Neural cell (in vitro differentiated cells): Measurements from ENCODE around the gene CRKL. TPM values are rescaled to one million over a fixed set of nuclear protein-coding genes. Genes with fewer than 3 reads are reported as not detected.

Experiments used
- H2AFZ ChIP-seq: fragments of 200-600, 300-800 bp; sonication (generic), shearing (Covaris generic); 2 replicates; pipeline ENCODE4 v1.6.0; 2014; ENCODE audit warnings: low read depth, mild to moderate bottlenecking, antibody characterized with exemption, low read length, moderate library complexity
- H3F3A ChIP-seq: fragments of 200-600 bp; shearing (Covaris generic); 2 replicates; pipeline ENCODE4 v1.6.1; 2016; ENCODE audit warnings: mild to moderate bottlenecking, moderate library complexity, mixed read lengths, antibody characterized with exemption, low read length; ENCODE audit not compliant: insufficient read depth, poor library complexity, severe bottlenecking
- H3K27ac ChIP-seq: fragments of 200-600, 300-800 bp; sonication (generic), shearing (Covaris generic); 2 replicates; pipeline ENCODE4 v1.5.1; 2014; ENCODE audit warnings: mild to moderate bottlenecking, low read length, moderate library complexity
- H3K27me3 ChIP-seq: fragments of 300-800, 200-600 bp; sonication (generic), shearing (Covaris generic); 2 replicates; pipeline ENCODE4 v1.6.0; 2014; ENCODE audit warnings: mild to moderate bottlenecking, low read depth, low read length, moderate library complexity; ENCODE audit not compliant: insufficient read depth
- H3K36me3 ChIP-seq: fragments of 300-800, 200-600 bp; sonication (generic), shearing (Covaris generic); 2 replicates; pipeline ENCODE4 v1.5.1; 2014; ENCODE audit warnings: mild to moderate bottlenecking, antibody characterized with exemption, low read length, moderate library complexity; ENCODE audit not compliant: insufficient read depth
- H3K4me2 ChIP-seq: fragments of 300-800, 200-600 bp; sonication (generic), shearing (Covaris generic); 2 replicates; pipeline ENCODE4 v1.6.0; 2014; ENCODE audit warnings: mild to moderate bottlenecking, low read length
- H3K4me3 ChIP-seq: fragments of 300-800, 200-600 bp; sonication (generic), shearing (Covaris generic); 2 replicates; pipeline ENCODE4 v1.5.1; 2014; ENCODE audit warnings: mild to moderate bottlenecking, low read length, moderate library complexity
- H3K79me2 ChIP-seq: fragments of 200-600 bp; shearing (Covaris generic); replicated peaks from 2 replicates; pipeline ENCODE4 v1.6.0; 2014; ENCODE audit warnings: mild to moderate bottlenecking, low read length, moderate library complexity; ENCODE audit not compliant: insufficient read depth
- H3K9ac ChIP-seq: fragments of 300-800, 200-600 bp; sonication (generic), shearing (Covaris generic); 2 replicates; pipeline ENCODE4 v1.6.1; 2016; ENCODE audit warnings: mild to moderate bottlenecking, low read length, mixed read lengths
- H3K9me2 ChIP-seq: fragments of 200-600 bp; shearing (Covaris generic); 2 replicates; pipeline ENCODE4 v1.6.1; 2016; ENCODE audit warnings: mild to moderate bottlenecking, low read length, mixed read lengths; ENCODE audit not compliant: insufficient read depth
- H3K9me3 ChIP-seq: fragments of 200-600, 300-800 bp; sonication (generic), shearing (Covaris generic); 2 replicates; pipeline ENCODE4 v1.6.1; 2016; ENCODE audit warnings: mild to moderate bottlenecking, mixed run types, low read length, moderate library complexity, mixed read lengths
- H4K20me1 ChIP-seq: fragments of 200-600 bp; shearing (Covaris generic); 2 replicates; pipeline ENCODE4 v1.6.1; 2016; ENCODE audit warnings: mild to moderate bottlenecking, mixed run types; ENCODE audit not compliant: insufficient read depth
- EP300 ChIP-seq: fragments of 450-650 bp; conservative IDR thresholded peaks from 2 replicates; pipeline ENCODE4 v1.6.1; 2014; ENCODE audit warnings: antibody characterized with exemption, mild to moderate bottlenecking, moderate library complexity; ENCODE audit not compliant: poor library complexity, severe bottlenecking
- EZH2 ChIP-seq: fragments of 200-600, 300-800 bp; shearing (Covaris generic), sonication (generic); IDR thresholded peaks from 2 replicates; pipeline ENCODE4 v1.6.1; 2014; ENCODE audit warnings: antibody characterized with exemption, low read length, borderline replicate concordance, mild to moderate bottlenecking; ENCODE audit not compliant: insufficient read depth, poor library complexity, severe bottlenecking
- MXI1 ChIP-seq: fragments of 450-650 bp; conservative IDR thresholded peaks from 2 replicates; pipeline ENCODE4 v1.6.1; 2014; ENCODE audit warnings: antibody characterized with exemption, mild to moderate bottlenecking; ENCODE audit not compliant: poor library complexity, severe bottlenecking
- POLR2AphosphoS5 ChIP-seq: IDR thresholded peaks from 2 replicates; pipeline ENCODE4 v1.6.1; 2012
- RAD21 ChIP-seq: fragments of 450-650 bp; conservative IDR thresholded peaks from 2 replicates; pipeline ENCODE4 v1.6.1; 2014; ENCODE audit warnings: antibody characterized with exemption, mild to moderate bottlenecking, moderate library complexity
- REST ChIP-seq: IDR thresholded peaks from 2 replicates; pipeline ENCODE4 v1.6.1; 2012; ENCODE audit warnings: borderline replicate concordance
- SMC3 ChIP-seq: fragments of 450-650 bp; conservative IDR thresholded peaks from 2 replicates; pipeline ENCODE4 v1.6.1; 2014; ENCODE audit warnings: antibody characterized with exemption, mild to moderate bottlenecking, moderate library complexity; ENCODE audit not compliant: poor library complexity
- TAF1 ChIP-seq: IDR thresholded peaks from 2 replicates; pipeline ENCODE4 v1.6.1; 2012; ENCODE audit warnings: low read depth
- polyA plus RNA-seq: library from polyadenylated mRNA; depleted of rRNA; stranded (reverse); fragments of >200 nt; gene quantifications from 2 replicates; pipeline ENCODE4 v1.2.3, GENCODE V29; 2014
- TF ChIP-seq, protein P1 (sequence below): fragments of 450-650 bp; IDR thresholded peaks from 2 replicates; pipeline ENCODE4 v1.5.1; 2014; ENCODE audit warnings: antibody characterized with exemption, mild to moderate bottlenecking, moderate library complexity; ENCODE audit not compliant: poor library complexity, severe bottlenecking

CRKL gene
- polyA plus RNA-seq, 1 donor from 2014 or later: 46.8 TPM

- Histone ChIP-seq H3K9me3 (no peaks in the 10 kb centered on the region), H3K27me3 (peaks cover 2% of the 10 kb centered on the region), H3K27ac (no peak overlapping the region), H3K4me3 (no peak overlapping the region), H3F3A (no peaks in the 10 kb centered on the region), H2AFZ (no peak overlapping the region), H3K4me2 (no peak overlapping the region), H3K36me3 (peaks cover 18% of the 10 kb centered on the region), H3K79me2 (peaks cover 24% of the 10 kb centered on the region), H3K9ac (no peak overlapping the region), H4K20me1 (no peaks in the 10 kb centered on the region), H3K9me2 (no peaks in the 10 kb centered on the region)
- TF ChIP-seq TAF1 (no peak), EP300 (no peak), RAD21 (no peak), POLR2AphosphoS5 (no peak), EZH2 (no peak), REST (no peak), SMC3 (no peak), MXI1 (no peak)
- TF ChIP-seq, protein P1, sequence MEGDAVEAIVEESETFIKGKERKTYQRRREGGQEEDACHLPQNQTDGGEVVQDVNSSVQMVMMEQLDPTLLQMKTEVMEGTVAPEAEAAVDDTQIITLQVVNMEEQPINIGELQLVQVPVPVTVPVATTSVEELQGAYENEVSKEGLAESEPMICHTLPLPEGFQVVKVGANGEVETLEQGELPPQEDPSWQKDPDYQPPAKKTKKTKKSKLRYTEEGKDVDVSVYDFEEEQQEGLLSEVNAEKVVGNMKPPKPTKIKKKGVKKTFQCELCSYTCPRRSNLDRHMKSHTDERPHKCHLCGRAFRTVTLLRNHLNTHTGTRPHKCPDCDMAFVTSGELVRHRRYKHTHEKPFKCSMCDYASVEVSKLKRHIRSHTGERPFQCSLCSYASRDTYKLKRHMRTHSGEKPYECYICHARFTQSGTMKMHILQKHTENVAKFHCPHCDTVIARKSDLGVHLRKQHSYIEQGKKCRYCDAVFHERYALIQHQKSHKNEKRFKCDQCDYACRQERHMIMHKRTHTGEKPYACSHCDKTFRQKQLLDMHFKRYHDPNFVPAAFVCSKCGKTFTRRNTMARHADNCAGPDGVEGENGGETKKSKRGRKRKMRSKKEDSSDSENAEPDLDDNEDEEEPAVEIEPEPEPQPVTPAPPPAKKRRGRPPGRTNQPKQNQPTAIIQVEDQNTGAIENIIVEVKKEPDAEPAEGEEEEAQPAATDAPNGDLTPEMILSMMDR: no peak
These were observed 34.1 kb downstream of the CRKL start for GRCh38 chr22:20951151-20951931.

DNA sequence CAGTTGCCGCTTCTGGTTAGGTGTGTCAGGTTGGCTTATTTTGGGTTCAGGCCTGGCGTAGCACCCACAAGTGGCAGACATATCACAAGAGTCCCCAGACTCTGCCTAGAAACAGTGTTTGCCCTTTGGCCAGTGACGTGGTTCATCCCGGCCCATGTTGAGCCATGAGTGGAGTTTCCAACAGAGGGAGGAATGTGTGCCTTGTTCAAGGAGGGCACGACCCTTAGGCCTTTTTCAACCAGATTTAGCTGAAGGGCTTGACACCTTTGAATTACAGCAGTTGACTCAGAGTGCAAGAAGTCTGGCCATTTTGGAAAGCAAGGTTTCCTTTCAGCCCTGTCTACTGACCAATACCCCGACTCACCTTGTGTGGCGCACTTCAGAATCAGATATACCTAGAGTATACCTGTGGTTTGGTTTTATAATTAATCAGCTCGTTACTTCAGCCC is 34.7 kb downstream of the CRKL start:
- Histone ChIP-seq H3K9ac (no peak overlapping the region), H3K27ac (no peak overlapping the region), H2AFZ (no peak overlapping the region), H3K36me3 (peaks cover 18% of the 10 kb centered on the region), H3K9me2 (no peaks in the 10 kb centered on the region), H3F3A (no peaks in the 10 kb centered on the region), H3K9me3 (no peaks in the 10 kb centered on the region), H3K27me3 (peaks cover 8% of the 10 kb centered on the region), H3K79me2 (peaks cover 18% of the 10 kb centered on the region), H3K4me3 (no peak overlapping the region), H3K4me2 (no peak overlapping the region), H4K20me1 (no peaks in the 10 kb centered on the region)
- no peak for TF ChIP-seq RAD21
- TF ChIP-seq MXI1: no peak
- no peak for TF ChIP-seq EP300
